Measurements from ENCODE around the gene DOC2A.

The DOC2A gene

DNA sequence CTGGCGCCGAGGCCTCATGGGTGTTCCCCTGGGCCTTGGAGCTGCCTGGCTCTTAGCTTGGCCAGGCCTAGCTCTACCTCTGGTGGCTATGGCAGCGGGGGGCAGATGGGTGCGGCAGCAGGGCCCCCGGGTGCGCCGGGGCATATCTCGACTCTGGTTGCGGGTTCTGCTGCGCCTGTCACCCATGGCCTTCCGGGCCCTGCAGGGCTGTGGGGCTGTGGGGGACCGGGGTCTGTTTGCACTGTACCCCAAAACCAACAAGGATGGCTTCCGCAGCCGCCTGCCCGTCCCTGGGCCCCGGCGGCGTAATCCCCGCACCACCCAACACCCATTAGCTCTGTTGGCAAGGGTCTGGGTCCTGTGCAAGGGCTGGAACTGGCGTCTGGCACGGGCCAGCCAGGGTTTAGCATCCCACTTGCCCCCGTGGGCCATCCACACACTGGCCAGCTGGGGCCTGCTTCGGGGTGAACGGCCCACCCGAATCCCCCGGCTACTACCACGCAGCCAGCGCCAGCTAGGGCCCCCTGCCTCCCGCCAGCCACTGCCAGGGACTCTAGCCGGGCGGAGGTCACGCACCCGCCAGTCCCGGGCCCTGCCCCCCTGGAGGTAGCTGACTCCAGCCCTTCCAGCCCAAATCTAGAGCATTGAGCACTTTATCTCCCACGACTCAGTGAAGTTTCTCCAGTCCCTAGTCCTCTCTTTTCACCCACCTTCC, 23.3 kb downstream of the DOC2A start:
- DNase-seq = no peak

DNA sequence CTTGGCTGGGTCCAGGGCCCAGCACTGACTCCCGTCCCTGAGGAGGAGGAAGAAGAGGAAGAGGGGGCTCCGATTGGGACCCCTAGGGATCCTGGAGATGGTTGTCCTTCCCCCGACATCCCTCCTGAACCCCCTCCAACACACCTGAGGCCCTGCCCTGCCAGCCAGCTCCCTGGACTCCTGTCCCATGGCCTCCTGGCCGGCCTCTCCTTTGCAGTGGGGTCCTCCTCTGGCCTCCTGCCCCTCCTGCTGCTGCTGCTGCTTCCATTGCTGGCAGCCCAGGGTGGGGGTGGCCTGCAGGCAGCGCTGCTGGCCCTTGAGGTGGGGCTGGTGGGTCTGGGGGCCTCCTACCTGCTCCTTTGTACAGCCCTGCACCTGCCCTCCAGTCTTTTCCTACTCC, 23.9 kb downstream of the DOC2A start:
- DNase-seq = no peak

DNA sequence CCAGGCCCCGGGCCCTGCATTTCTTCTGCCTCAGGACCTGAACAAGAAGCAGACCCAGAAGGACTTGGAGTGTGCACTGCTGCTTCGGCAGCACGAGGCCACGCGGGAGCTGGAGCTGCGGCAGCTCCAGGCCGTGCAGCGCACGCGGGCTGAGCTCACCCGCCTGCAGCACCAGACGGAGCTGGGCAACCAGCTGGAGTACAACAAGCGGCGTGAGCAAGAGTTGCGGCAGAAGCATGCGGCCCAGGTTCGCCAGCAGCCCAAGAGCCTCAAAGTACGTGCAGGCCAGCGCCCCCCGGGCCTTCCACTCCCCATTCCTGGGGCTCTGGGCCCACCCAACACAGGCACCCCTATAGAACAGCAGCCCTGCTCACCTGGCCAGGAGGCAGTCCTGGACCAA, 24.6 kb downstream of the DOC2A start:
- no peak for DNase-seq

DNA sequence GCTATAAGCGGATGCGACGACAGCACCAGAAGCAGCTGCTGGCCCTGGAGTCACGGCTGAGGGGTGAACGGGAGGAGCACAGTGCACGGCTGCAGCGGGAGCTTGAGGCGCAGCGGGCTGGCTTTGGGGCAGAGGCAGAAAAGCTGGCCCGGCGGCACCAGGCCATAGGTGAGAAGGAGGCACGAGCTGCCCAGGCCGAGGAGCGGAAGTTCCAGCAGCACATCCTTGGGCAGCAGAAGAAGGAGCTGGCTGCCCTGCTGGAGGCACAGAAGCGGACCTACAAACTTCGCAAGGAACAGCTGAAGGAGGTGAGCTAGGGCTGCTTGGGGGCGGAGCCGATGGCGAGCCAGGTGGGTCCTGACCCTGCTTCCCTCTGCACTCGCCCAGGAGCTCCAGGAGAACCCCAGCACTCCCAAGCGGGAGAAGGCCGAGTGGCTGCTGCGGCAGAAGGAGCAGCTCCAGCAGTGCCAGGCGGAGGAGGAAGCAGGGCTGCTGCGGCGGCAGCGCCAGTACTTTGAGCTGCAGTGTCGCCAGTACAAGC, 25.5 kb downstream of the DOC2A start:
- no peak for DNase-seq

DNA sequence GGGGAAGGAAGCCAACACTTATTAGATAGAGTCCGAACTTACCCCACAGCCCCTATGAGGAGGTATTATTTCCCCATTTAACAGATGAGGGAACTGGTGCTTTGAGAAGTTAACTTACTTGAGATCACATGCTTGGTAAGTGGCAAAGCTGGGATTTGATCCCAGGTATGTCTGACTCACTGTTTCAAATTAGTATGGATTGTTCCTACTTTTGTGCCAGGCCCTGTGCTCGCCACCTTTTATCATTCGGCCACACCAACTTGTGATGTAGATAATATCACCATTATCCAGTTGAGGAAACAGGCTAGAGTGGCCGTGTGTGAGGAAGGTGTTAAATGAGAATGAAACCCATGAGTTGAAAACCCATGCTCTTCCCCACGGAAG, 26.1 kb downstream of the DOC2A start:
- DNase-seq = no peak

DNA sequence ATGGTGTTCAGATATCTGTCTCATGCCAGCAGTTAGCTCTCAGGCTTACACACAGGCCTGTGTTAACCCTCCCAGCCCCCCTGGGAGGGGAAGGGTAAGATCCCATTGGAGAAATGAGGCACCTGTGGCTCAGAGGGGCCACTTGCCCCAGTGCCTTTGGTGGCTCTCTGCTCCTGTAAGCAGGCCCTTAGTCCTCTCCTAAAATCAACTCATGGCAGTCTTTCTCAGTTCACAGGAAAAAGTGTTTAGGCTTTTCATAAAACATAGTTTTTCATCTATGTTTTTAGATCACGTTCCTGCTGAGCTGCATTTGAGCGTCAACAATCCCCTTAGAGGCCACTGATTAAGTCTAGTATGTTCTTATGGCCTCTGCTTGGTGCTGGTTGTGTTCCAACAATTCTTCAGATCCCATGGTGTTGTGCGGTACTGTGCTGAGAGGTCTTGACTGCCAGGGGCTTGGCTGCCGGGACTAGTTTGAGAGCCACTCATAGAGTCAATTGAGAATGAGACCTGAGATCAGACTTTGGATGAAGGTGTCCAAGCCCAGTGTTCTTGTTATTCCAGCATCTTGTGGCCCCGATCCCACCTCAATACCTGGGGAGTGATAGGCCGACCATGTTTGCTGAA, 26.6 kb downstream of the DOC2A start:
- no peak for DNase-seq

DNA sequence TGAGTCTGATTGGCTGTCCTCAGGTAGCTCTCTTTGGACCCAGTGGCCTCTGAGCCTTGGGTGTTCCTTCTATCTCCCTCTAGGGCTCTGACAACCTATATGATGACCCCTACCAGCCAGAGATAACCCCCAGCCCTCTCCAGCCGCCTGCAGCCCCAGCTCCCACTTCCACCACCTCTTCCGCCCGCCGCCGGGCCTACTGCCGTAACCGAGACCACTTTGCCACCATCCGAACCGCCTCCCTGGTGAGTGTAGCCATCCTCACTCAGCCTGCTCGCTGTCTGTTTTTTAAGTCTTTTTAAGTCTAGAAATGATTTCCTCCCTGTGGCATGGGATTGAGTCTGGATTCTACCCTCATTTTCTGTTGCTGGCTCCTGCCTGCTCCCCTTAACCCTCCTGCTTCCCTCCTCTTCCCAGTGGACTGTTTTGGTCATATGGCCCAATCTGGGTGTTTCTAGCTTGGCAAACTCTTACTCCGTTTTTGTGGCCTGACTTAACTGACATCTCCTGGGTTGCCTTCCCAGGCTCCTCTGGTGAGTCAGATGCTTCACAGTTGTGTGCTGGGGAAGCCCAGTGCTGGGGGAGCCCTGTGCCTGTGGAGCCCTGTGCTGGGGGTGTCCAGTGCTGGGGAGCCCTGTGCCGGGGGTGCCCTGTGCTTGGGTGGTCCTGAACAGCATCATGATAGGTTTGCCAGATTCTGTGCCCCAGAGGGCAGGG, 27.2 kb downstream of the DOC2A start:
- DNase-seq = no peak

DNA sequence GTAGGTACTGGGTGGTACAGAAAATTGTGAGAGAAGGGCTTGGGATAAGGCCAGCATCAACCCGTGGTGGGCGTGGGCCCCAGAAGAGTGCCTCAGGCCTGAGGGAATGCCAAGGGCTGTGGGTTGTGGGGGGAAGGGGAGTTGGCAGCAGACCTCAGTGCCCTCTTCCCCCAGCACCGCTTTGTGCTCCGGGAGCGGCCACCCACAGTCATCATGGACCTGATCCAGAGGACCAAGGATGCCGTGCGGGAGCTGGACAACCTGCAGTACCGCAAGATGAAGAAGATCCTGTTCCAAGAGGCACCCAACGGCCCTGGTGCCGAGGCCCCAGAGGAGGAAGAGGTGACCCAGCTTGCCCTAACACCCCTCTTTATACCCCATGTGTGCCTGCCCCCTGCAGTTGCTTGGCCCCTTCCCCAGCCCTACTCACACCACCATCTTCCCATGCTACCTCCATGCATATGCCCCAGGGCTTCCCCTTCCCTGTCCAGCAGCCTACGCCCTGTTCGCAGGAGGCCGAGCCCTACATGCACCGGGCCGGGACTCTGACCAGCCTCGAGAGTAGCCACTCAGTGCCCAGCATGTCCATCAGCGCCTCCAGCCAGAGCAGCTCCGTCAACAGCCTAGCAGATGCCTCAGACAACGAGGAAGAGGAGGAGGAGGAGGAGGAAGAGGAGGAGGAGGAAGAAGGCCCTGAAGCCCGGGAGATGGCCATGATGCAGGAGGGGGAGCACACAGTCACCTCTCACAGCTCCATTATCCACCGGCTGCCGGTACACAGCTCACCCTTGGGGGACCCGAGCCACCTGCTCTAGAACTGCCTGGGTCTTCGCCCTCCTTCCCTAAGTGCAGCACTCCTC, 28.0 kb downstream of the DOC2A start:
- no peak for DNase-seq

DNA sequence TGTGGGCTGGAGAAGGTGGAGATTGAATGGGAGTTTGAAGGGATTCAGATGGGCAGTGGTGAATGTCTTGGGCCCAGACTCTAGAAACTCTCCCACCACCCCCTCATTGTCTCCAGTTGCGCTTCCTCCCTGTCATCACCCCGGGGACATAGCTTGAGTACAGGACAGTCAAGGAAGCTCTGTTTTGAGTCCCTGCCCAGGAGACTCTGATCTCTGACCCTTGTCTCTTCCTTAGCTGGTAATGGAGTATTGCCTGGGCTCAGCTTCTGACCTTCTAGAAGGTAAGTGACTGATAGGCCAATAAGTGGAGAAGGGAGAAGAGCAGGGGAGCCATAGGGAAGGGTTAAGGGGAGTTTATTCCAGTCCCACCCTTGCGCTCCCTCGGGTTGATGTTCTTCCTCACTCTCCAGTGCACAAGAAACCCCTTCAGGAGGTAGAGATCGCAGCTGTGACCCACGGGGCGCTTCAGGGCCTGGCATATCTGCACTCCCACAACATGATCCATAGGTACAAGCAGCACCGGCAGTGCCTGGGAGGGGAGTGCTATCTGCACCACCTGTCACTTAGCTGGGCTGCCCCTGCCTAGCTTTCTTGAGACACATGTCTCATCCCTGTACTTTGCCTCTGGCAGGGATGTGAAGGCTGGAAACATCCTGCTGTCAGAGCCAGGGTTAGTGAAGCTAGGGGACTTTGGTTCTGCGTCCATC, 32.1 kb downstream of the DOC2A start:
- DNase-seq = no peak

DNA sequence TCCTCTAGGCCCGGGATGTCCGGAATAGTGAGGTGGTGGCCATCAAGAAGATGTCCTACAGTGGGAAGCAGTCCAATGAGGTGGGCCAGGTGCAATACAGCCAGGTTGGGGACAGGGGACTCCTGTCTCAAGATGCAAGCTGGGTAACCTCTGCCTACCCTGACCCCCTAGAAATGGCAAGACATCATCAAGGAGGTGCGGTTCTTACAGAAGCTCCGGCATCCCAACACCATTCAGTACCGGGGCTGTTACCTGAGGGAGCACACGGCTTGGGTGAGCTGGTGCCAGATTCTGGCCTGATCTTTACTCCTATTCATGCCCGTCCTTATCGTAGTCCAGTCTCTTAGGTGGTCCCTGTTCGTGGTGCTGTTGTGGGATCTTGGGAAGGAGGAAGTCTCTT, 32.7 kb downstream of the DOC2A start:
- no peak for DNase-seq

DNA sequence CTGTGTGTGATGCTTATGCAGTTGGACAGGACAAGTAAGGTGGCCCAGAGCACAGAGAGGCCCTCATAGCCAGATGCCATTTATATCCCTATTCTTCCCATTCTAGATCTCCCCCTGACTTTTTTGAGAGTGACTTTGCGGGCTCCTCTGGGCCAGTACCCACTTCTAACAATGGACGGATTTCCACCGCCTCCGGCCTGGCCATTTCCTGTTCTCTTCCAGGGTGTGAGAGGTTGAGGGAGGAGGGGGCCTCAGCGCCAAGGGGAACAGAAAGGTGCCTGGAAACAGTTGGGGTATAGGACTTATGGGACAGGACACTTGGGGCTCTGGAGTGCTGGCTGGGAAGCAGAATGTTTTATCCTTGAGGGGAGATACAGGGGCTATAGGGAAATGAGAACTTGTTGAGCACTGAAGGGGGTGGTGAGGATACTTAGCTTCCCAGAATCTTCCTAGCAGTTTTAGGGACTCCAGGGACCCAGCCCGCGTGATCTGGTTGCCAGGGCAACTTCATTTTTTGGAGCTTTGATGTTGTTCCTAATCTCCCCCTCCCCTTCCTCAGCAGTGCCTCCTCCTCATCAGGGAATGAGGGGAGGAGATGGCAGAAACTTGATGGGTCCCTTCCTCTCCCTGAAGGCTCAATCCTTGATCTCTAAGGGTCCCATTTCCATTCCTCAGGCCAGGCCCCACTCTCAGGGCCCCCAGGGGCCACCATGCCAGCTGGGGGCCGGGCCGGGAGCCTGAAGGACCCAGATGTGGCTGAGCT, 33.6 kb downstream of the DOC2A start:
- DNase-seq = no peak

DNA sequence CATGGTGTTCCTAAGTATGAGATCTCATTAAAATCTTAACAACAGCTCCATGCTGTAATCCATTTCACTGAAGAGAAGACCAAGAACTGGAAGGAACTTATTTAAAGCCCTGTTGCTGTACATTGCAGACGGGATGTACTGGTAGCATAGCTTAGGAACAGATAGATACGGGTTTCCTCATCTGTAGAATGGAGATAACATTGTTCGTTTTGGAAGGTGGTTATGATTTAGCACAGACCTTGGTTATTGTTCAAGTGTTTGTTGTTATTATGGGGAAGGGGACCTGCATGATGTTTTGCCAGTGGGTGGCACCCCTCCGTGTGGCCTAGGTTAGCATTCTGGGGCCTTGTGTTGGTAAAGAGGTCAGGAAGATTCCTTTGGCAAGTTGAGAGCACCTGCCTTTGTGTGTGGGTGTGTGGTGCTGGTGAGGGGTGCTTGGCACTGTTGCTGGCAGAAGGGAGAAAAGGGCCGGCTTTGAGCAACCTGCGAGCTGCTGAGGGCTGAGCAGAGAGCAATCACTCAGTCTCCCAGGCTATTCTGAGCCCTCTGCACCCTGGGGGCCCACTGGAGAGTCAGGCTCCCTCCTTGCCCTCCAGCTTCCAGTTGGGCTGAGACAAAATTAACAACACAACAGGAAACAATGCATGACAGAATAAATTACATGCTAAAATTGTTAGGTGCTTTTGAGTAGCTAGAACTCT, 34.9 kb downstream of the DOC2A start:
- DNase-seq = no peak

DNA sequence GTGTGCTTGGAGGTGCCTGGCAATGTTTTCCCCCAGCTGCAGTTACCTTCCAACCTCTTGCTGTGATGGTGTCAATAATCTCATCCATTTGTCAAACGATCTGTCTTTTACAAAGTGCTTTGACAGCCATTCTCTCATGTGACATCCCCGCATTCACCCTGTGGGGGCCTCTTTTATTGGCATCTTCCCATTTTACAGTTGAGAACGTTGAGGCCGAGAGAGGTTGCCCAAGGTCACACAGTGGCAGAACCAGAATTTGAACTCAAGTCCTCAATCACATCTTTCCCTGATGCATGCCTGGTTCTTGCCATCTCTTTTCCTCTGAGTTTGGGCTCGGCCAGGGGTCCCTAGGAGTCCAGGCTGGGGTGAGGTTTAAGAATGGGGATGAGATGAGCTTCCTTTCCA, 35.7 kb downstream of the DOC2A start:
- DNase-seq = no peak

DNA sequence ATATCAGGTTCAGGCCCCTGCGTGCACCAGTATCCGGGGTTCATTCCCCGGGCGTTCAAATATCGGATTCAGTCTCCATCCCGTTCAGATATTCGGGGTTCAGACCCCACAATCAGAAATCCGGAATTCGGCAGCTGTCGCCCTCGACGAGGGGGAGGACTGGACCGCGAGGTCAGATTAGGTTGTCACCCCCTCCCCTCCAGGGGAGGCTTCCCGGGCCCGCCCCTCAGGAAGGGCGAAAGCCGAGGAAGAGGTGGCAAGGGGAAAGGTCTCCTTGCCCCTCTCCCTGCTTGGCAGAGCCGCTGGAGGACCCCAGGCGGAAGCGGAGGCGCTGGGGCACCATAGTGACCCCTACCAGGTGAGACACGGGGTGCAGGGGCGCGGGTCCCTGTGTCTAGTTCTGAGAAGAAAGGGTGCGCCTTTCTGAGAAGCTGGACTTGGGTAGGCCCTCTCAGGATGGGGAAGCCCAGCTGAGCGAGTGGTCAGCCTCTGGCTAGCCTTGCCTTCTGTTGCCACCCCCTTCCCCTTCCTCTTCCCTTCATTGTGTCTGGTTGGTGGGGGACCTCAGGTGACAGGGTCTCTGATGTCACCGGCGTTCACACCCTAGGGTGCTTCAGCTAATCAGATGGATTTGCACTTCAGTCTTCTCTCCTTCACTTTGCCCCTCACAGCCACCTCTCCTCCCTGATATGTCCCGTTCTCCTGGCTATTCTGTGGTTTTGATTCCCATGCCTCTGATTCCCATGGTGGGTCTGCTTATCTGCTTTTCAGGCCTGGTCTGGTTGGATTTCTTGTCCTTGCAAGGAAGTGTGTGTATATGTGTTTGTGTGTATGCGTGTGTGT, 36.3 kb downstream of the DOC2A start:
- DNase-seq = peak; percentile 34

DNA sequence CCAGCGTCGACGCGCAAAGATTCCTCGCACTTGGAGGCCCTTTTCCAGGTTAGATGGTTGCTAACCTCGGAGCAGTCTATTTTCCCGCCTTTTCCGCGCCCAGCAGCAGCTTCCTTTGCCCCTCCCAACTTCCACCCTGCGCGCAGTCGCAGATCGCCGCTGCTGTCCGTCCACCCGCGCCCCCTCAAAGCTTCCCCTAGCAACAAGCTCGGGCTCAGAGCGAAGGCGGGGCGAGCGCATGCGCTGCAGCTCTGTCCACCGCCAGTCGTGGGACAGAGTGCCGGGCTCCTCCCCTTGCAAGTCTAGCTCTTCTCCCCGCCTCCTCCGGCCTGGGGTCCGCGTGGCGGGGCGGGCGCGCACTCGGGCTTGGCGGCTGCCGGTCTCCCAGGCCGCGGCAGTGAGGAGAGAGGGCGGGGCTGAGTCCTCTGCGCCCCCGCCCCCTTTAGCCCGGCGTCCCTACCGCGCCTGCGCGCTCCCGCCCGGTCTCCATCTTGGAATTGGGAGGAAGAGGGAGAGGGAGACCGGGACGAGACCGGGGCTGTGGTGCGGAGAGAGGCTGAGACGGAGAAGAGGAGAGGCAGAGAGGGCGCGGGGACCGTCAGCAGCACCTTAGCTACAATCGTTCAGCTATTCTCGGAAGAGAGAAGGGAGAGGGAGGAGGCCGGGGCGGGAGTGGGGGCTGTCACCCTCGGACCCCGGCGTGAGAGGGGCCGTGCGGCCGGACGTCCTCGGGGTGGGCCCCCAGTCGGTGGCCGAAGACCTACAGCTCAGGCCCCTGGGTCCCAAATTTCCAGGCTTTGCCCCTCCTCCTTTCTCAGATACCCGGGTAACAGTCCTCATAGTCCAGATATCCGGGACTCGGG, 37.2 kb downstream of the DOC2A start, which contains the start of gene TAOK2:
TAOK2 (plus strand) TSS at position 485 of the 863 bp plus-strand sequence. CDS start 3,905 bp downstream, outside the sequence.
- peak; percentile 97 for DNase-seq

DNA sequence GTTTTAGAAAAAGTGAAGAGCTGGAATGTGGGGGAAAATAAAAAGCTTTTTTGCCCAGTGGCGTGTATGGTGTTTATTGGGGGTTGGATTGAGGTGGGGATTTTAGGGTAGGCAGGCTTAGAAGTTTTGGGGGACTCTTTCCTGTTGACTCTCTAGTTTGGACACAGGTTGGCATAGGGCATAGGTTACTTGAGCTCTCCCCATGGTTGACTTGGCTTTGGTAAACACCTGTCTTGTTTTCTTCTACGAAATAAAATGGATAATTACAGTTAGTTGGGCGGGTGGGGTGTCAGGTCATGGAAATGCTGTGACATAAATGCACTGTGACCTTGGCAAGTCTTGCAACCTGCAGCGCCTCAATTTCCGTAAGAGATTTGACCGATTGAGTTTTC, 37.8 kb downstream of the DOC2A start:
- no peak for DNase-seq

DNA sequence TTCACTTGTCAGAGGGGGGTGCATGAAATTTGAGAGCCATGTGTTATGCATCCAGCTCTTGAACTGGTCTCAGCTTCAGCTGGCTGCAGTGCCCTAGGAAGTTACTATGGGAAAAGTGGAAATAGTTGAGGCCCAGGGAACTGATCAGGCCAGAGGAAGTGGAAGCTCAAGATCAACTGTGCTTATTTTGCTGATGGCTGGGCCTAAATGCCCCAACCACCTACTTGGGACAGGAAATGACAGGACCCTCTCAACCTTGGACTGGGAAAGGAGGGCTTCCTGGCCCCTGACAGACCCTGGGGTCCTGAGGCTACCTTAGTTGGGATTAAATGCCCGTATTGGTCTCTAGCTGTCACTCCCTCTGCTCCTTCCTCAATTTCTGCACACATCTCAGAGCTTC, 38.3 kb downstream of the DOC2A start:
- DNase-seq = no peak

DNA sequence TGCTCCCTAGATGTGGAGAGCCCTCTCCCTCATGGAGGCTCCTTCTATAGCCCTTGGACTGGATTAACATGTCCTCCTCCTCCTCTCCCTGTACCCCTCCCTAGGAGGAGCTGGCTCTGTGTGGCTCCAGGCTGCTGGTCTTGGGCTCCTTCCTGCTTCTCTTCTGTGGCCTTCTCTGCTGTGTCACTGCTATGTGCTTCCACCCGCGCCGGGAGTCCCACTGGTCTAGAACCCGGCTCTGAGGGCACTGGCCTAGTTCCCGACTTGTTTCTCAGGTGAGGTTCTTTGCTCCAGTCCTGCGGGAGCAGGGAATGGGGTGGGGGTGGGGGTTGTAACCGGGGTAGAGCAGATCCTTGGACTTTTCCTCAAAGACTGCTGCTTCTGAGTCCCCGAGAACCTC, 39.5 kb downstream of the DOC2A start:
- no peak for DNase-seq

DNA sequence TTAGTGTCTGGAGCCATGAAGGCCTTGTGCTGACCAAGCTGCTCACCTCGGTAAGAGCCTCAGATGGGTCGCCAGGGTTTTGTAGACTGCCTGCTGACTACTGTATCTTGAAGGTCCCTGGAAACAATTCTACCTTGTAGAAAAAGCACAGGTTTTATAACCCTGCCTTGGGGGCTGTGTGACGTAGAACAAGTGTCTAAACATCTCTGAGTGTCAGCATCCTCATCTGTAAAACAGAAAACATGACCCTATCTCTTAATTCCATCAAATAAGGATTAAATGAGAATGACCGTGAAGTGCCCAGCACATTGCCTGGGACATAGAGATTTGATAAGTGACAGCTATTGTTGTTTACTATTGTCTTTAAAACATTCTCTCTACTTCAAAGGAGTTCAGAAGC, 42.6 kb downstream of the DOC2A start:
- DNase-seq = no peak
